Esophagus muscularis mucosa (tissue), 4 donors: ENCODE data around the gene PRODH.

Source experiments
- CTCF ChIP-seq, 3 experiments: fragments of 200-600 bp in 2 of 3; fragments of 450-650 bp in 1 of 3; sonication (generic) in 2 of 3; IDR thresholded peaks; one replicate each; pipeline ENCODE4 v1.5.1; 2017 to 2019; ENCODE audit warnings: antibody characterized with exemption in 3 of 3, mild to moderate bottlenecking in 2 of 3, moderate library complexity in 1 of 3
- EP300 ChIP-seq: sonication (generic); formaldehyde crosslinking; IDR thresholded peaks from one replicate; pipeline ENCODE4 v1.6.1; 2017; ENCODE audit warnings: antibody characterized with exemption
- POLR2A ChIP-seq: fragments of 450-650 bp; IDR thresholded peaks from one replicate; pipeline ENCODE4 v1.6.1; 2017; ENCODE audit warnings: antibody characterized with exemption, moderate library complexity, mild to moderate bottlenecking, low read depth
- POLR2AphosphoS5 ChIP-seq, 2 donors: sonication (generic); formaldehyde crosslinking; IDR thresholded peaks; one replicate each; pipeline ENCODE4 v1.6.1; 2017; ENCODE audit warnings: antibody characterized with exemption in 2 of 2

GRCh38 chr22:18952022-18952421 is 15.9 kb upstream of the PRODH start:
- TF ChIP-seq POLR2AphosphoS5 (IDR thresholded peaks at IDR 0.05) (no peak), POLR2A (no peak), CTCF (IDR thresholded peaks at IDR 0.05) (no peak), EP300 (no peak)
